ENCODE measurements around the gene SGPP2.
"Not testable (repeated sequence)": the region's sequence is repeated elsewhere in the genome, so short reads cannot be mapped to it uniquely, and the experiment has no call there.

SGPP2 gene

DNA sequence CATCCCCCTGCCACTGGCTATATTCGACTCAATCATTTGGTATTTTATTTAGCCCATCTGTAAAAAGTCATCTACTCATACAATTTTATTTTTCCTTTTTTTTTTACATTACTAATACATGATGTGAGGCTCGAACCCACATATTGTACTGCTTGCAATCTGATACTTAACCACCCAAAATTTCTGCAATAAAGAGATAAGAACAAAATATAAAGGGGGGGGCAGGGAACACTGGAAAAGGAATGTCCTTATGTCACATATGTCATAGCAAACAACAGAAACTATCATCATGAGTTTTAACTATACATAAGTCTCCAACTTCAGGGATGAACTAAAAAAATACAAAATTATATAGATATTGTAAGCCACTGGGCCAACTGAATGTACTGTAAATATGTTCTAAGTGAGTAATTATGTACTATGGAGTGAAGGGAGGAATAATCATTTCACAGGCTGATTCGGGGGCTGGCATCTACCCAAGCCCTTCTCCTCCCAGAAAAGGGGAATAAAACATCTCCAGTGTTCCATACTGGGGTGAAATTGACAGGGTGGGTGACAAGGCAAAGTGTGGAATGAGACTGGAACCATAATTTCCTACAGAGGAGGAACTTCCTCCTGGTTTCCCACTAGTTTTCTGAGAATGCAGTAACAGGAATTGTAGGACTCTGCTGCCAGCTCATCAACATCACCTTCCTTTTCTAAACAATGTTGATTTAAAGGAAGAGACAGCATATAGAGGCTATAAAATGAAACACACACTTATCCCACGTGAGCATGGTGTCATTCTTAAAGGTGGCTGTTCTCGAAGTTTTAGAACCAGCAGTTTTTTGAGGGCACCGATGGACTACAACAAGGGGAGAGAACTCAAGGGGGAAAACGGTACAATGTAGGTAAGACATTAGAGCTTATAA is 152.1 kb downstream of the SGPP2 start:
- DNase-seq (ENCODE audit: low read depth in 2 of 2), result no peak

- DNase-seq (ENCODE audit: low read depth in 2 of 2), result no peak
Observed at GRCh38 chr2:222577341-222577740, 153.0 kb downstream of the SGPP2 start.

GRCh38 chr2:222582928-222583327 is 158.6 kb downstream of the SGPP2 start:
- no peak for DNase-seq (ENCODE audit: low read depth in 2 of 2)

DNA sequence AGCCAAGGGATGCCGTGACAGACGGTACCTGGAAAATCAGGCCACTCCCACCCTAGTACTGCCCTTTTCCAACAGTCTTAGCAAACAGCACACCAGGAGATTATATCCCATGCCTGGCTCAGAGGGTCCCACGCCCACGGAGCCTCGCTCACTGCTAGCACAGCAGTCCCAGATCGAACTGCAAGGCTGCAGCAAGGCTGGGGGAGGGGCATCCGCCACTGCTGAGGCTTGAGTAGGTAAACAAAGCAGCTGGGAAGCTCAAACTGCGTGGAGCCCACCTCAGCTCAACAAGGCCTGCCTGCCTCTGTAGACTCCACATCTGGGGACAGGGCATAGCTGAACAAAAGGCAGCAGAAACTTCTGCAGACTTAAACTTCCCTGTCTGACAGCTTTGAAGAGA is 160.2 kb downstream of the SGPP2 start:
- not testable (repeated sequence) for DNase-seq (ENCODE audit: low read depth in 2 of 2)

GRCh38 chr2:222591661-222592060 is 167.3 kb downstream of the SGPP2 start:
- DNase-seq (ENCODE audit: low read depth in 2 of 2), result no peak

GRCh38 chr2:222592176-222592575 is 167.8 kb downstream of the SGPP2 start:
- no peak for DNase-seq (ENCODE audit: low read depth in 2 of 2)

- no peak for DNase-seq (ENCODE audit: low read depth in 2 of 2)
Observed at GRCh38 chr2:222594679-222595078, 170.3 kb downstream of the SGPP2 start.

DNA sequence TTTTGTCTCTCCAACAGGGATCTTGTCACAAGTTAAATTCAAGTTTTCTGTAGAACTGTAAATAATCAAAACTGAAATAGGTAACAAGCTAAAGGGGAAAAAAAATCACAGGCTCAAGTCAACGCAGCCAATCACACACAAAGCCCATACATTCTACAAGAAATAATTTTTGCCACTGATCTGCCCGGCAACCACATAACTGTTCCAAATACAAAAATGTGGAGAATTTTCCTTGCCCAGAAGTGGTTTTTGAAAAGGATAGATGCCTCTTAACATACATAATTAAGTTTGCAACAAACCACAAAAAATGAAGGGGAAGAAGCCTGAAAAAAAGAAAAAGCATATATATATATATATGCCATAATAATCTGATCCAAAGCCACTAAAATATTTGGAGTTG is 171.2 kb downstream of the SGPP2 start:
- no peak for DNase-seq (ENCODE audit: low read depth in 2 of 2)

- no peak for DNase-seq (ENCODE audit: low read depth in 2 of 2)
Observed at GRCh38 chr2:222598611-222599010, 174.3 kb downstream of the SGPP2 start.

DNA sequence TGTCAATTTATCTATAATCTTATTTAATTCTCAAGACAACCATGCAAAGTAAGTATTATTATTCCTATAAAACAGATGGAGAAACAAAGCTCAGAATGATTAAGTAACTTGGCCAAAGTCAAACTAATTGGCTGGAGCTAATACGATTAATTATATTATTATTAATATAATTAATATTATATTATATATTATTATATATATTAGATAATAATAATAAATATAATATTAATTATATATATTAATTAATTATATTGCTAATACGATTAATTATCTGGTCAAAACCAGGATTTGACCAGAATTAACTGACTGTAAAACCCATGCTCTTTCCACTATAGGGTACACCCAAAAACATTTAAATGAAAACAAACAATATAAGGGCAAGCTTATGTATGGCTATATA is 179.2 kb downstream of the SGPP2 start:
- no peak for DNase-seq (ENCODE audit: low read depth in 2 of 2)

DNA sequence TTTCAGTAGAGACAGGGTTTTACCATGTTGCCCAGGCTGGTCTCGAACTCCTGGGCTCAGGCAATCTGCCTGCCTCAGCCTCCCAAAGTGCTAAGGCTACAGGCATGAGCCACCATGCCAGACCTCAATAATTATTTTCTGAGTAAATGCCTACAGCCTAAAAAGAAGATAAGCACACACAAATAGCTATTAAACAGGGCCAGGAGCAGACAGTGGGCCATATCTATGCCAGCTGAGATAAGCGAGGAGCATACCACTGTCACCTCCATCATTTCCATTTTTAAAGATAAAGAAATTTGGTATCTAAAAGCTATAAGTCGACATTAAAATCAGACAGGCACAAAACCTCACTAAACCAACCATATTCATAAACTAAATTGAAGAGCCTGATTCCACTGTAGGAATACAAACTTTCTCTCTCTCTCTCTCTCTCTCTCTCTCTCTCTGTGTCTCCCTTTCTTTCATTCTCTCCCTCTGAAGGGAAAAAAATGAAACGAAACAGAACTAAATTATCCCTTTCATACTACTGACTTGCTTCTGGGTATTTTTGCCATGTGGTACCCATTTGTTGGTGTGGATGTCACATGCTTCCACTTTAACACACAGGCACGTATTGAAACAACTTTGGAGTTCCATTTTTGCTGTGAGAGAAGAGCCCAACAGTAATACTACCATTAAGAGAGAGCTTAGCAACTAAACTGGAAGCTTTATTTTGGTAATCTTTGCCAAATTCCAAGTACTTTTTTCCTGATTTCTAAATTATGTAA is 180.6 kb downstream of the SGPP2 start:
- no peak for DNase-seq (ENCODE audit: low read depth in 2 of 2)

GRCh38 chr2:222606306-222606705 is 182.0 kb downstream of the SGPP2 start:
- DNase-seq (ENCODE audit: low read depth in 2 of 2), result no peak

DNA sequence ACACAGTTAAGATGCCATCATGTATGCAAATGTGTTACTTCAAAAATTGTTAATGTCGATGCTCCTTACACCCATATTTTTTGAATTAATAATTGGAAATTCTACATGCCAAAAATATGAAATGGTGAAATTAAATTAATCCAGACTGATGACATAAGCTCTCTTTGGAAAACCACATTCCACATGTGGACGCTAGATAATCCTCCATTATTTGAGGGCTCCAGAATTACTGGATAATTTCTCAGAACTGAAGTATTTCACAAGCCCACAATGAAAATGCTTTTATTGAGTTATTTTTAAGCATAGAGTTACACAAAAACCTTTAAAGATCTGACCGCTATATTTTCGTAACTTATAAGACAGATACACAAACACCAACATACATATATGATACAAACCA is 183.7 kb downstream of the SGPP2 start:
- no peak for DNase-seq (ENCODE audit: low read depth in 2 of 2)

- DNase-seq (ENCODE audit: low read depth in 2 of 2), result no peak
Observed at GRCh38 chr2:222609381-222609780, 185.0 kb downstream of the SGPP2 start.

Measured in stimulated activated CD8-positive, alpha-beta memory T cell treated with anti-CD3 and anti-CD28 coated beads, Interleukin-2, amount 100 ng/mL, for 48 hours (primary cell).